NB4 (cell line): ENCODE results near the gene C20orf204.
A peak's percentile ranks its signal among the peaks of the same experiment; 100 is the strongest.

ENCODE experiments used
- DNase-seq: peaks from one replicate; pipeline ENCODE4 v3.0.0; 2010; ENCODE audit warnings: low read depth
- H3K4me3 ChIP-seq: one replicate; pipeline ENCODE4 v1.5.1; 2011; ENCODE audit warnings: mild to moderate bottlenecking, low read depth, low read length, moderate library complexity
- CTCF ChIP-seq: IDR thresholded peaks from one replicate; pipeline ENCODE4 v1.5.1; 2012; ENCODE audit warnings: low read depth, low read length
- MAX ChIP-seq: IDR thresholded peaks from 2 replicates; pipeline ENCODE4 v1.6.1; 2011; ENCODE audit warnings: low read depth, low read length
- MYC ChIP-seq: IDR thresholded peaks from 2 replicates; pipeline ENCODE4 v1.6.1; 2011; ENCODE audit warnings: low read depth, low read length
- POLR2A ChIP-seq: IDR thresholded peaks from 2 replicates; pipeline ENCODE4 v1.6.1; 2011; ENCODE audit warnings: mild to moderate bottlenecking; ENCODE audit not compliant: insufficient read length; ENCODE audit errors: extremely low read depth

The C20orf204 gene

GRCh38 chr20:64040231-64041039 is 4.5 kb downstream of the C20orf204 start:
- peak; percentile 69 for TF ChIP-seq MAX
- no peak for TF ChIP-seq CTCF
- DNase-seq = no peak

DNA sequence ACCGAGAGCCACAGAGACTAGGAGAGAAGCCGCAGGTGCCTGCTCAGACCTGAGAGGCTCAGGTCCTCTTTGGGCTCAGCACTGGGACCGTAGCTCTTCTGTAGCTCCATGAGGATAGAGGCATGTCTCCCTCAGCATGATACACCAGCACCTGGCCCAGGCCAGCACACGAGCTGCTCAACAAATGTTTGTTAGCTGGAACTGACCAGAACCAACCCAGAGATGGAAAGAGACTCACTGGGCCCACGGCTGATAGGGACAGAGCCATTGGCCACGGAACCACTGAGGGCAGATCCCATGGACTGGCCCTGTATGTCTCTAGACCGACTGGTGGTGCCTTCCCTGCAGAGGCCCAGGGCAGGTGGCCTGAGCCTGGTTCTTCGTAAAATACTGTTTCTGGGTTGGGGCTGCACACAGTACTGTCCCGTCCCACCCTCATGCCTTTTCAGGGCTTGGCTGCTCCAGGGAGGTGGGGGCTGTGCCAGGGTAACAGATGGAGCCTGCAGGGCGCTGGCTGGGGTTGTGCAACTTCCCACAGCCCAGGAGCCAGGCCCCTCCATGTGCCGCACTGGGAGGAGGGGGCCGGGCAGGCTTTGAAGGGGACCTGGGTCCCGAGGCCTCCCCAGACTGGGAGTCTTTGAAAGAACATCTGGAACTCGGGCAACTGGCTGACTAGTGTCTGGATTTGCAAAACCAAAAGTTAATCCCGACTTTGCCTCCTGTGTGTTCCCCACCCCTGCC is 5.2 kb downstream of the C20orf204 start:
- peak; percentile 90 for DNase-seq
- TF ChIP-seq MYC = peak; percentile 97
- TF ChIP-seq CTCF = no peak
- peak; percentile 91 for TF ChIP-seq MAX
- H3K4me3 ChIP-seq = no peak overlapping the region

More at GRCh38 chr20:64040231-64041039, 4.5 kb downstream of the C20orf204 start:
- H3K4me3 ChIP-seq = no peak overlapping the region

DNA sequence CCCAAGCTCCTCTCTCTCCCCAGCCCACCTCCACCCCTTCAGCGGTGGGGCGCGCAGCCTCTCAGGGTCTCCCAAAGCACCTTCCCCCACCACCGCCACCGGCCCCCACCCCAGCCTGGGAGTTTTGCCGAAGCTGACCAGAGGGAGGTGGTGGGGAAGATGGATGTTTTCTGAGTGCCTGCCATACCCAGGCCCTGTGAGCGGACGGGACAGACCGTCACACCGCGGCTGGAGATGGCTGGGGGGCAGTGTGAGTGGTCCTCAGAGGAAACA is 5.7 kb downstream of the C20orf204 start:
- TF ChIP-seq CTCF (no peak), POLR2A (no peak), MYC (no peak), MAX (no peak)

DNA sequence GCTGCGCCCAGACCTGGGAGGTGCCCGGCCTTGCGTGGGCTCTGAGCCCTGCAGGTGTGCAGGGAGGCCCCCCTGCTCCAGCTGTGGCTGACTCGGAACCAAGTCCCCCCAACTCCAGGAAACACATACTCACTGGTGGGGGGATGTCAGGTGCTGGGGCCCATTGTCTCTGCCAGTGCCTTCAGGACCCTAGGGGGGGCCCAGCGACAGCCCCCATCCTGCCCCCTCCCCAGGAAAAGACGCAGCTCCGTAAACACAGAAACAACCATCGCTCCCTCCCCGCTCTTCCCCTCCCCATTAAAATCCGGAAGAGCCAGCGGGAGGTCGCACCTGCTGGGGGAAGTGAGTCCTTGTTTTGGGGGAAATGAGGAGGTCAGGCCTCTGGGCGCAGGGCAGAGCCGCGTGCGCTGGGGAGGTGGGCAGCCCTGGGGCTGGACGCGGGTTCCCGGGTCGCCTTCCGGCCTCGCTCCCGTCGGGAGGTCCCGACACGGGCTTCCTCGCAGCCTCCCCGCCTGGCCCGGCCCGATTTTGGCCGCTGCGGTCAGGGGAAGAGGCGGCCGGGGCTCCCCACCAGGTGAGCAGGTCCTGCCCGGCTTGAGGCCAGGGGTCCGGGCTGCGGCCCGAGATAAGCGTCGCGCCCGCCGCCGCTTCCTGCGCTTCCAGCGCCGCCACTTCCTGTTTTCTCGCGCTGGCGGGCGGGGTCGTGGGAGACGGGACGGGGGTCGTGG is 6.2 kb downstream of the C20orf204 start:
- TF ChIP-seq CTCF = no peak
- TF ChIP-seq MYC = peak; percentile 46; the same call in 1 of the 2 replicates
- TF ChIP-seq POLR2A = no peak
- TF ChIP-seq MAX = peak; percentile 40; the same call in 1 of the 2 replicates
- H3K4me3 ChIP-seq = peak overlapping the region; percentile 25
- peak; percentile 72 for DNase-seq

More for the DNA sequence above, 5.7 kb downstream of the C20orf204 start:
- peak overlapping the region; percentile 25 for H3K4me3 ChIP-seq
- no peak for DNase-seq

- no peak for DNase-seq
- H3K4me3 ChIP-seq = no peak overlapping the region
- TF ChIP-seq CTCF (no peak), MYC (no peak), POLR2A (no peak)
Observed at GRCh38 chr20:64043768-64044167, 7.8 kb downstream of the C20orf204 start.
